Measurements from ENCODE around the gene C1QC.

The C1QC gene

DNA sequence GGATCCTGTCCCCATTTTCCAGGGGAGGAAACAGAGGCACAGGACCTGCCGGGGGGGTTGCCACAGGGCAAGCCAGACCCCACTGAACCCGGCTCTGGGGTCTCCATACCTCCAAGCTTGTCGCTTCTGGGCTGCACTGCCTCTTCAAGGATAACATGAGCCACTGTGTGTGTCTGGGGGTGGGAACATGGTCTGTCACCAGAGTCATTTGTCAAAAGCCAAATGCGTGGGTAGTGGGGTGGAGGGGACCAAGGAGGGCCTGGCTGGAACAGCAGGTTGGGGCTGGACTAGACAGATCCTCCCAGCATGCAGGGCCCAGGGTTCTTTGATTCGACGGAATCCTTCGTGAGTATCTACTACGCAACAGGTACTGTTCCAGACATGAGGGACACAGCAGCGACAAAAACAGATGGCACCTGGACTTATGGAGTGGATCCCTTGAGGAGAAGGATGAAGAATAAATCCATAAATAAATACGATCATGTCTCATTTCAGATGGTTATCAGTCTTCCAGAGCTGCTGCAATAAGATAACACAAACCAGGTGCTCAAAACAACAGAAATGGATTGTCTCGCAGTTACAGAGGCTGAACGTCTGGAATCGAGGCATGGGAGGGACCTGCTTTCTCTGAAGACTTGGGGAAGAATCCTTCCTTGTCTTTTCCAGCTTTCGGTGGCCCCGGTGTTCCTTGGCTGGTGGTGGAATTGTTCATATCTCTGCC lies 38.3 kb downstream of the C1QC start:
- no peak for DNase-seq (ENCODE audit: low read depth)

DNA sequence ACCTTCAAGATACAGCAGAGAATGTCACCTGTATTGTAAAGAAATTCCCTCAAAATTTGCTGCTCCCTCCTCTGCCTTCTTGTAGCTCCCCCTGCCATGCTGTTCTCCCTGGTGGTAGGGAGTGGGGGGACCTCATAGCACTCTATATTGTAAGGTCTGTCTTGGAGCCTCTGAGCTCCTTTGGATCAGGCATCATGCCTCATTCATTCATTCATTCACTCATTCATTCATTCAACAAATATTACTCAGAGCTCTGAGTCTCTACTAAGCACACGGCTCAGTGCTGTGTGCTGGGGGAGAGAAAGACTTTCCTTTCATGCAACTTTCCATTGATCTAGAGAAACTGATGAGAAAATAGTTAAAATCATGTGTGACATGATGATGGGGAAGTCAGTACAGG lies 40.1 kb downstream of the C1QC start:
- DNase-seq (ENCODE audit: low read depth) = no peak

DNA sequence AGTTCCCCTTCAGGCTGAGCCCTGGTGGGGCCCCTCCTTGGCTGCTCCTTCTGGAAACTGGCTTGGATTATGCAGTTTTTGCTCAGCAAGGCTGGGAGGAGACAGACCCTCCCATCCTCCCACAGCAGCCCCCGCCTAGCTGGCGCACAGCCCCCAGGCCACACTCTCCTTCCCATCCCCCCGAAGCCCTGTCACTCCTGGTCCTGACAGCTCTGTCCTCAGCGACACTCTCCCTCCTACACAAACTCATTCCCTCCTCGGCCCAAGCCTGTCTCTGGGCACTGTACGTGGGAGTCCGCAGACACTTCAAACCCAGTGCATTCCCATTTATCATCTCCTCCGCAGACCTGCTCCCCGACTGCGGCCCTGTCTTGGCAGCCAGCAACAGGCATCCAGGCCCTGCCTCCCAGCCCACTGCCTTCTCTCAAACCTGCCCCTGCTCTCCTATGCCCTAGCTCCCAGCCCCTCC lies 42.2 kb downstream of the C1QC start:
- DNase-seq (ENCODE audit: low read depth) = no peak

DNA sequence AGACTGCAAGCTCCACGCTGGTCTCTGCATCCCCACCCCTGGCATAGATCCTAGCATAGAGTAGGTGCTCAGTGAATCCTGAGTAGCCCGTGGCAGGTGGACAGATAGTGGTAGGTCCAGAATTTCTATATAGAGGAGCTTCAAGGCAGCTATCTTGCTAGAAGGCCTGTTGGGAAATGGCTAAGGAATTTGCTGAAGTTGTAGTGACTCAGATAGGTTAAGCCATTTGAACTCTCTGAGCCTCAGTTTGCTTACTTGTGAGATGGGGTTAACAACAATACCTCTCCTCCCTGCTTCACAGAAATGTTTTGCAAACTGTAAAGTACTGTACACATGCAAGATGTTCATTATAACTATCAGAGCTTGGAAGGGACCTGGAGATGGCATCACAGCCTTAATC lies 43.8 kb downstream of the C1QC start:
- peak; percentile 54 for DNase-seq (ENCODE audit: low read depth)

DNA sequence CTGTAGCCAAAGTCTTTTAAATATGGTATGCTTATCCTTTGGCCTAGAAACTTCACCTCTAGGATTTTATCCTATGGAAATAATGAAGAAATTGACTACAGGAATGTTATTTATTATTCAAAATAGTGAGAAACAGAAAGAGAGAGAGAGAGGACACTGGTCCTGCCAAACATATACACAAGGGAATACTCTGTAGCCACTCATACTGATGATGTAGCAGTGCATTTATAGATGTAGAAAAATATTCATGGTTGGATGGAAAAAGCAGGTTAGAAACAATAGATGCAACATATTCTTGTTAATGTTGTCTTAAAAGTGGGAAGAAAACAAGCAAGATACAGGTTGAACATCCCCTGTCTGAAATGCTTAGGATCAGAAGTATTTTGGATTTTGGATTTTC lies 45.0 kb downstream of the C1QC start:
- no peak for DNase-seq (ENCODE audit: low read depth)

DNA sequence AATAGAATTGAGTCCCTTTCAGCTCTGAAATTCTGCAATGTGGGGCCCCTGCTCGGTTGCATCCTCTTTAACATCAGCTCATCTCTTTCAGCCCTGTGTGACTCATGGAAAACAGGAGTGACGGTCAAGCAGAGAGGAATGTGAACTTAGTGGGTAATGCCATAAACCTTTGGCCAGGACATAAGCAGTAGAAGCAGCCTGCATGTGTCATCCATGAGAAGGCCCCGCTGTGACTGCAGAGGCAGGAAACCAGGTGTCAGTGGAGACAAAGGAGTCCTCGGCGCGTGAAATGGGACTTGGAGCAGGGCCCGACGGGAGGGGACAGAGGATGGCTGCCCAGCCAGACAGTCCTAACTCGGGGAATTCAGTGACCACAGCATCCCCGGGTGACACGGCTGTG lies 46.1 kb downstream of the C1QC start:
- DNase-seq (ENCODE audit: low read depth) = peak; percentile 97

DNA sequence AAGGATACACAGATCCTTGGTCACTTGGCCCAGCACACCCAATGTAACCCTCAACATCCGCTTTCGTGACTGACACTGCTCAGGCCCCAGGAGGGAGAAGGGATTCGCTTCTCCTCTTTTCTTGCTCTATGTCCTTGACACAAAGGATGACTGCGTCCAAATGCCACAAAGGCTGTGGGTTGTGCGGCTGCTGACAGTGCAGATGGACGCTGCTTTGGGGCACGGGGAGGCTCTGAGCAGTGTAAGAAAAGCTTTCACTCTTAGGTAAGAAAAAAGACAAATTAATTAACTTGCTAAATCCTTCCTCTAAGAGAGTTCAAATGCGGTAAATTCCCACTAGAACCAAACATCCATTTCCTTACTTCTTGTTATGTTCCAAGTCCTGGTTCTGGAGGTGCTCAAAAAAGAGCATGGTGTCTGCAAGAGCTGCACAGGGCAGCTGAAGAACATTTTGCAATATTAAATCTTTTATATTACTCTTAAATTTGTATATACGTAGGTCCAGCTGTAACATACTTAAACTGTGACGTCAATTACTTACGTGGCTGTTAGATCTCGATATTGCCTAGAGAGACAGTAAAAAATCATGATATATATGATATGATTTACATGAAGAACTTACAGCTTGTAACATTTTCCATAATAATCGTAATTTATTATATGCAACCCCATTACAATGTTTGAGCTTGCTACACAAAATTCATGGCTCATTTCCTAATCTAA lies 47.8 kb downstream of the C1QC start:
- DNase-seq (ENCODE audit: low read depth) = peak; percentile 13

DNA sequence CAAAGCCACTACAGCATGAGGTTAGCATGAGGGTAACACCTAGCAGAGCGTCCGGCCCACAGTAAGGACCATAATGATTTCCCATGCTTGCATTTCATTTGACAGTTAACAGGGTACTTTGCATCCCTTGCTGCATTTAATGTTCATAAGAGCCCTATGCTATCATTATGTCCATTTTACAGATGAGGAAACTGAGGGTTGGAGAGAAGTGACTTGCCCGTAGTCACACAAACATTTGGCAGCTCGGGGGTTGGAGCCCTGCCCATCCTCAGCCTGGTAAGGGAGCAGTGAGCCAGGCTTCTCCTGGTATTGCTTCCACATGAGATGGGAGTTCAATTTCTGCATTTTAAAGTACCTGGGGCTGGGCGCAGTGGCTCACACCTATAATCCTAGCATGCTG lies 50.7 kb downstream of the C1QC start:
- no peak for DNase-seq (ENCODE audit: low read depth)

DNA sequence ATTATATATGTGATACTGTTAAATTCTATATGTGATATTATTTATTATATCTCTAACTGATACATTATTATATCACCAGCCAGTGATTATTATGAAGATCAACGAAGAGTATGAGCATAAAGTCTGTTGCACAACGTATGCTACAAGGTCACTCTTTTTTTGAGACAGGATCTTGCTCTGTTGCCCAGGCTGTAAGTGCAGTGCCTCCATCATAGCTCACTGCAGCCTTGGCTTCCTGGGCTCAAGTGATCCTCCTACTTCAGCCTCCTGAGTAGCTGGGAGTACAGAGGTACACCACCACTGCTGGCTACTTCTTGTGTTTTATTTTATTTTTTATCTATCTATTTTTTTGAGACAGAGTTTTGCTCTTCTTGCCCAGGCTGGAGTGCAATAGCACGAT lies 53.2 kb downstream of the C1QC start:
- DNase-seq (ENCODE audit: low read depth) = no peak

All from ELR (cell line).